Breast epithelium (tissue), 4 donors: ENCODE results near the gene LCE1F. TPM values are rescaled to one million over a fixed set of nuclear protein-coding genes. Genes with fewer than 3 reads are reported as not detected.

ENCODE experiments used
- DNase-seq, 2 donors: peaks; one replicate each; pipeline ENCODE4 v3.0.0-alpha.2; 2019; ENCODE audit warnings: low spot score in 2 of 2
- H3K27ac ChIP-seq, 2 donors: fragments of 200-600 bp; sonication (generic) in 1 of 2; one replicate each; pipeline ENCODE4 v1.5.1; 2016 to 2019; ENCODE audit warnings: mild to moderate bottlenecking in 1 of 2
- H3K27me3 ChIP-seq, 2 donors: fragments of 200-600 bp; sonication (generic) in 1 of 2; one replicate each; pipeline versions ENCODE4 v1.5.1 to v1.6.0; 2017 to 2019; ENCODE audit warnings: control low read depth in 1 of 2, mild to moderate bottlenecking in 1 of 2
- H3K36me3 ChIP-seq: fragments of 200-600 bp; one replicate; pipeline ENCODE4 v1.5.1; 2019
- H3K4me1 ChIP-seq, 2 donors: fragments of 200-600 bp; sonication (generic); one replicate each; pipeline ENCODE4 v1.5.1; 2016 to 2019; ENCODE audit warnings: control low read depth in 1 of 2
- H3K4me3 ChIP-seq, 3 donors: fragments of 200-600 bp; sonication (generic); 1 replicate in 2 of 3; 2 replicates in 1 of 3; pipeline ENCODE4 v1.5.1; 2016 to 2019; ENCODE audit warnings: mild to moderate bottlenecking in 3 of 3, moderate library complexity in 2 of 3
- H3K9me3 ChIP-seq, 2 donors: fragments of 200-600 bp; sonication (generic) in 1 of 2; one replicate each; pipeline ENCODE4 v1.5.1; 2016 to 2019; ENCODE audit warnings: control low read depth in 1 of 2
- POLR2A ChIP-seq: fragments of 450-650 bp; IDR thresholded peaks from one replicate; pipeline ENCODE4 v1.6.1; 2016; ENCODE audit warnings: antibody characterized with exemption, mild to moderate bottlenecking, moderate library complexity
- POLR2AphosphoS5 ChIP-seq, 3 donors: sonication (generic); formaldehyde crosslinking; IDR thresholded peaks; one replicate each; pipeline ENCODE4 v1.6.1; 2017; ENCODE audit warnings: antibody characterized with exemption in 3 of 3
- intact Hi-C: fragments of 100-400 bp; cut with DNase I; formaldehyde crosslinking; loops from one replicate; pipeline ENCODE4 v1.15.1; 2023; ENCODE audit warnings: low total_unique reads
- total RNA-seq, 3 donors: library from RNA; depleted of rRNA; stranded (reverse); fragments of >200 nt; gene quantifications; one replicate each; pipeline ENCODE4 v1.1.0, GENCODE V29; 2016
- TF ChIP-seq, protein P1 (sequence below), 3 donors: fragments of 450-650 bp; IDR thresholded peaks; one replicate each; pipeline ENCODE4 v1.5.1; 2016 to 2017; ENCODE audit warnings: antibody characterized with exemption in 3 of 3, mild to moderate bottlenecking in 3 of 3, moderate library complexity in 3 of 3

LCE1F gene
- total RNA-seq, 3 donors from 2014 or later: not detected

DNA sequence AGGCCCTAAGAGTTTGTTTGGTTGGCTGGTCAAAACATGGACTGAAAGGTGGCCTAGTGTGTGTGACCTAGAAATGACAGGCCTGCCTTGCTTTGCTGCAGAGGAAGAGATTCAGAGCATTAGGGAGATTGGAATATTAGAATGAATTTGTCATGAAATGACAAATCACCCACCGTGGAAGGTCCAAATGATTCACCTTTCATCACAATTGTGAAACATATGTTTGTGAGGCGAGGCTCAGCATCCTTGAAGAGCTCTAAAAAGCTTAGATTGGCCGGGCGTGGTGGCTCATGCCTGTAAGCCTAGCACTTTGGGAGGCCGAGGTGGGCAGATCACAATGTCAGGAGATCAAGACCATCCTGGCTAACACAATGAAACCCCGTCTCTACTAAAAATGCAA, 42.4 kb downstream of the LCE1F start:
- no peak for DNase-seq
- Histone ChIP-seq H3K9me3 (peaks cover 0 to 4% of the 10 kb centered on the region in 2 donors), H3K4me1 (no peaks in the 10 kb centered on the region), H3K27ac (no peak overlapping the region), H3K27me3 (no peaks in the 10 kb centered on the region), H3K4me3 (no peak overlapping the region), H3K36me3 (no peaks in the 10 kb centered on the region)
- TF ChIP-seq, protein P1, sequence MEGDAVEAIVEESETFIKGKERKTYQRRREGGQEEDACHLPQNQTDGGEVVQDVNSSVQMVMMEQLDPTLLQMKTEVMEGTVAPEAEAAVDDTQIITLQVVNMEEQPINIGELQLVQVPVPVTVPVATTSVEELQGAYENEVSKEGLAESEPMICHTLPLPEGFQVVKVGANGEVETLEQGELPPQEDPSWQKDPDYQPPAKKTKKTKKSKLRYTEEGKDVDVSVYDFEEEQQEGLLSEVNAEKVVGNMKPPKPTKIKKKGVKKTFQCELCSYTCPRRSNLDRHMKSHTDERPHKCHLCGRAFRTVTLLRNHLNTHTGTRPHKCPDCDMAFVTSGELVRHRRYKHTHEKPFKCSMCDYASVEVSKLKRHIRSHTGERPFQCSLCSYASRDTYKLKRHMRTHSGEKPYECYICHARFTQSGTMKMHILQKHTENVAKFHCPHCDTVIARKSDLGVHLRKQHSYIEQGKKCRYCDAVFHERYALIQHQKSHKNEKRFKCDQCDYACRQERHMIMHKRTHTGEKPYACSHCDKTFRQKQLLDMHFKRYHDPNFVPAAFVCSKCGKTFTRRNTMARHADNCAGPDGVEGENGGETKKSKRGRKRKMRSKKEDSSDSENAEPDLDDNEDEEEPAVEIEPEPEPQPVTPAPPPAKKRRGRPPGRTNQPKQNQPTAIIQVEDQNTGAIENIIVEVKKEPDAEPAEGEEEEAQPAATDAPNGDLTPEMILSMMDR (IDR thresholded peaks at IDR 0.05): no peak
- TF ChIP-seq POLR2A (no peak), POLR2AphosphoS5 (IDR thresholded peaks at IDR 0.05) (no peak)
- intact Hi-C loops: no loop called here

DNA sequence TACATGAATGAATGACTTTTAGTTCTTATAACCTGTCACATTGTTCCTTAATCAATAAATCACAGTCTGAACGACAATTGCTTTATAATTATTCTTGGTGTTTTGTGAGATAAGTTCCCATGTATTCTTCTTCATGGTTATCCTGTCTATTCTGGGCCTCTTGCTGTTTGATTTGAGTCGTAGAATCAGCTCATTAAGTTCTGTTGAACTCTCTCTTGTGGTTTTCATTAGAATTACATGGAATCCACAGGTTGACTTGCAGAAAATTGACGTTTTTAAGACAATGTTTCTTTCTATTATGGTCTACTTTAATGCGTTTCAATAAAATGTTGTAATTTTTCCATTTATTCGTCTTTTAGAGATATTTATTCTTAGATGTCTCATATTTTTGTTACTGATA, 48.4 kb downstream of the LCE1F start:
- Histone ChIP-seq H3K4me3 (no peak overlapping the region), H3K9me3 (no peaks in the 10 kb centered on the region), H3K4me1 (no peaks in the 10 kb centered on the region), H3K36me3 (no peaks in the 10 kb centered on the region), H3K27ac (no peak overlapping the region), H3K27me3 (no peaks in the 10 kb centered on the region)
- TF ChIP-seq POLR2AphosphoS5 (IDR thresholded peaks at IDR 0.05) (no peak), POLR2A (no peak)
- TF ChIP-seq, protein P1 (IDR thresholded peaks at IDR 0.05): no peak
- intact Hi-C loops: no loop called here
- DNase-seq: no peak

DNA sequence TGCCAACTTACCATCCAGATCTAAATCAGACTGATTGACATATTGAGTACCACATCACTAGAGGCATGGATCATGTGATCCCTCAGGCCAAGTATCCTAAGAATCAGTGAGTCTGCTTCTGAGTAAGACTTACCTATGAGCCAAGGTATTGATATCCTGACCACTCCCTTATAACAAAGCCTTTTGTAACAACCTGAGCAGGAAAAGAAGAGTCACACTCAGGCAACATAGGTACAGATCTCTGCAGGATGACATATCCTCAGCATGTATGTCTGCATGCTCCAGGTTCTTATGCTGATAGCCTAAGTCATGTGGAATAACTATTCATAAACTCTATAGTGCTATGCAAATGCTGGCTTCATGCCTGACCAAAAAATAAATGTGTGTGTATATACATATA, 50.0 kb downstream of the LCE1F start:
- DNase-seq: no peak
- TF ChIP-seq, protein P1 (IDR thresholded peaks at IDR 0.05): no peak
- TF ChIP-seq POLR2AphosphoS5 (IDR thresholded peaks at IDR 0.05) (no peak), POLR2A (no peak)
- H3K27ac ChIP-seq: no peak overlapping the region
- H3K36me3 ChIP-seq: no peaks in the 10 kb centered on the region
- intact Hi-C loops: no loop called here
- H3K4me1 ChIP-seq: no peaks in the 10 kb centered on the region
- H3K27me3 ChIP-seq: no peaks in the 10 kb centered on the region
- H3K4me3 ChIP-seq: no peak overlapping the region
- H3K9me3 ChIP-seq: no peaks in the 10 kb centered on the region

Other genes starting within 250 kb of the LCE1F start
- gene LCE3E, start 208.4 kb upstream of the LCE1F start, total RNA-seq: not detected
- gene LCE3D, start 194.6 kb upstream of the LCE1F start, total RNA-seq: not detected
- not detected for gene LCE3C, start 174.9 kb upstream of the LCE1F start, total RNA-seq
- not detected for gene LCE3B, start 161.3 kb upstream of the LCE1F start, total RNA-seq
- gene LCE3A, start 152.0 kb upstream of the LCE1F start, total RNA-seq: not detected
- not detected for gene LCE2D, start 111.8 kb upstream of the LCE1F start, total RNA-seq
- not detected for gene LCE2C, start 99.9 kb upstream of the LCE1F start, total RNA-seq
- not detected for gene LCE2B, start 89.0 kb upstream of the LCE1F start, total RNA-seq
- not detected for gene LCE2A, start 76.8 kb upstream of the LCE1F start, total RNA-seq
- not detected for gene LCE4A, start 67.0 kb upstream of the LCE1F start, total RNA-seq
- gene KPRP, start 17.1 kb upstream of the LCE1F start, total RNA-seq: not detected
- not detected for gene LCE1E, start 11.1 kb downstream of the LCE1F start, total RNA-seq
- not detected for gene LCE1D, start 21.6 kb downstream of the LCE1F start, total RNA-seq
- gene LCE1C, start 31.5 kb downstream of the LCE1F start, total RNA-seq: not detected
- not detected for gene LCE1B, start 36.8 kb downstream of the LCE1F start, total RNA-seq
- not detected for gene LCE1A, start 52.3 kb downstream of the LCE1F start, total RNA-seq
- gene LCE6A, start 67.7 kb downstream of the LCE1F start, total RNA-seq: not detected
- gene LCE7A, start 84.9 kb downstream of the LCE1F start, total RNA-seq: not detected
- gene SMCP, start 103.2 kb downstream of the LCE1F start, total RNA-seq: not detected
- gene IVL, start 133.4 kb downstream of the LCE1F start, total RNA-seq: not detected
- not detected for gene SPRR5, start 172.1 kb downstream of the LCE1F start, total RNA-seq
- gene SPRR4, start 195.5 kb downstream of the LCE1F start, total RNA-seq: not detected
- gene SPRR1A, start 208.9 kb downstream of the LCE1F start, total RNA-seq: not detected
- not detected for gene SPRR3, start 226.6 kb downstream of the LCE1F start, total RNA-seq